T-helper 9 cell (primary cell): ENCODE results near the gene ANAPC1.
"Not testable (repeated sequence)": the region's sequence is repeated elsewhere in the genome, so short reads cannot be mapped to it uniquely, and the experiment has no call there.

ENCODE experiments used
- DNase-seq: peaks from one replicate; pipeline ENCODE4 v3.0.0-alpha.2; 2020

Gene ANAPC1

GRCh38 chr2:111727611-111728110, 156.3 kb downstream of the ANAPC1 start:
- not testable (repeated sequence) for DNase-seq

DNA sequence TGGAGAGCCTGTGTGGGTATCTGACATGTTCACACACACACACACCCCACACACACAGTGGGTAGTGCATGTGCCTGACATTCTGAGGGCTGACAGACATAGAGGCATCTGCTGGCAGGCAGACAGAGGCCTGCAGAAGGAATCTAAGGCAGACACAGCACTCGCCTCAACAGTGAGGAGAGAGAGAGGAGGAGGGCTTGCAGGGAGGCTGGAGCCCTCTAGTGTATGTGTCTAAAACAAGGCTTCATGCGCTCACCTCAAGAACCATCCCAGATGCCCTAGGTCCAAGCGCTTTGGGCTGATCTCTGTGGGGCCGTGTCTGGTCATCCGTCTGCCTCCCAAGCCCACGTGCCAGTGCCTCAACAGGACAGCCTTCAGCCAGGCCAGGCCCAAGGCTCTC, 158.3 kb downstream of the ANAPC1 start:
- not testable (repeated sequence) for DNase-seq

DNA sequence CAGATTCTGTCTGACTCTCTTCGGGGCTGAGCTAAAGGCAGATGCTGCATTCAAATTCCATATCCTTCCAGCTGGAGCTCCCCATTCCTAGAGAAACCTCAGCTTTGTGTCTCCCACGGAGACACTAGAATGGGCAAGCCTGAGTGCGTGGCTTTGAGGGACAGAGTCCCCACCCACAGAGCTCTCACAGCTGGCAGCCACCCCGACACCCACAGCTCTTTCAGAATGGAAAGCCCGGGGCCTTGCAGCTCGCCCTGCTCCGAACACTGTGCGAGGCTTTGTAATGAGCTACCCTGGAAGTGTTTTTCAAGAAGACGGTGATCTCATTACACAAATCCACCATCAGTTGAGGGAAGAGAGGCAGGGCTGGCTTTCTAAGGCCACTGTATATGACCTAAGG, 164.4 kb downstream of the ANAPC1 start:
- not testable (repeated sequence) for DNase-seq
